ENCODE data around the gene RHOF.

Gene RHOF

GRCh38 chr12:121793440-121793837 lies at the start of gene RHOF:
RHOF (minus strand) TSS chr12:121793688; CDS start chr12:121793633, 55 bp downstream.
- no peak for DNase-seq (ENCODE audit: low spot score)

- no peak for DNase-seq (ENCODE audit: low spot score)
Measured at GRCh38 chr12:121839993-121840761, 46.7 kb upstream of the RHOF start.

GRCh38 chr12:121839106-121839992 lies 45.9 kb upstream of the RHOF start:
- peak; percentile 97 for DNase-seq (ENCODE audit: low spot score)

GRCh38 chr12:121838126-121838525 lies 44.6 kb upstream of the RHOF start:
- DNase-seq (ENCODE audit: low spot score), result no peak

GRCh38 chr12:121837680-121838079 lies 44.2 kb upstream of the RHOF start:
- no peak for DNase-seq (ENCODE audit: low spot score)

- DNase-seq (ENCODE audit: low spot score), result no peak
Measured at GRCh38 chr12:121831571-121832245, 38.2 kb upstream of the RHOF start.

GRCh38 chr12:121830588-121831265 lies 37.2 kb upstream of the RHOF start:
- no peak for DNase-seq (ENCODE audit: low spot score)

GRCh38 chr12:121830134-121830533 lies 36.6 kb upstream of the RHOF start:
- DNase-seq (ENCODE audit: low spot score), result no peak

GRCh38 chr12:121829250-121829918 lies 35.9 kb upstream of the RHOF start:
- no peak for DNase-seq (ENCODE audit: low spot score)

GRCh38 chr12:121828826-121829225 lies 35.3 kb upstream of the RHOF start:
- no peak for DNase-seq (ENCODE audit: low spot score)

GRCh38 chr12:121828306-121828705 lies 34.8 kb upstream of the RHOF start:
- no peak for DNase-seq (ENCODE audit: low spot score)

- no peak for DNase-seq (ENCODE audit: low spot score)
Measured at GRCh38 chr12:121827351-121828099, 34.0 kb upstream of the RHOF start.

GRCh38 chr12:121826318-121827150 lies 33.0 kb upstream of the RHOF start:
- no peak for DNase-seq (ENCODE audit: low spot score)

GRCh38 chr12:121825041-121825523 lies 31.6 kb upstream of the RHOF start:
- DNase-seq (ENCODE audit: low spot score), result no peak

GRCh38 chr12:121823727-121824115 lies 30.2 kb upstream of the RHOF start:
- DNase-seq (ENCODE audit: low spot score), result no peak

GRCh38 chr12:121823101-121823726 lies 29.7 kb upstream of the RHOF start:
- no peak for DNase-seq (ENCODE audit: low spot score)

- no peak for DNase-seq (ENCODE audit: low spot score)
Measured at GRCh38 chr12:121822393-121823100, 29.1 kb upstream of the RHOF start.

GRCh38 chr12:121820056-121820455 lies 26.6 kb upstream of the RHOF start:
- DNase-seq (ENCODE audit: low spot score), result no peak
